ENCODE data around the gene F8A1. TPM values are rescaled to one million over a fixed set of nuclear protein-coding genes. Genes with fewer than 3 reads are reported as not detected.
"Not testable (repeated sequence)": the region's sequence is repeated elsewhere in the genome, so short reads cannot be mapped to it uniquely, and the experiment has no call there.

Gene F8A1
- polyA plus RNA-seq, 1 of the 3 experiments (the other 2 are of a cell fraction), result 4.5 TPM

DNA sequence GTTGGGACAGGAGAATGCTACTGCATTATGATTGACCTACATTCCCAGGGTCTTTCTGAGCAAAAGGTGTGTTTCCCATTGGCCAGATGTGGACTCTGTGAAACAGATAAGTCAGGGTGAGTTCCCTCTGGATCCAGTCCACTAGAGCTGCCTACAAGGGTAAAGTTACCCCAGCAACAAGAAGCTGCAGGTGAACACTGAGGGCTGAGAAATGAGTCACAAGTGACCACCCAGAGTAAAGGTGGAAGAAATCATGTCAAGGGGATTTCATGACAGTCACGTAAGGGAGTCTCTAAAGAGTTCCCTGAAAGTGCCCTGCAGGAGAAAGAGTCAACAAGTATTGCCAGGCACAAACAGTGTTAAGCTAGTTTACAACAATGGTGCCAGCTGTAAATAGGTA is 16.3 kb downstream of the F8A1 start:
- Histone ChIP-seq H2AFZ (ENCODE audit: low read depth) (no peak overlapping the region), H3K4me2 (no peak overlapping the region), H3K9ac (no peak overlapping the region), H3K4me1 (ENCODE audit: control insufficient read depth in 1 of 2, insufficient read depth in 2 of 2, low read depth in 1 of 2, low read length in 1 of 2) (no peaks in the 10 kb centered on the region), H3K4me3 (ENCODE audit: low read depth in 2 of 2, low read length in 1 of 2) (no peak overlapping the region), H3K36me3 (replicated peaks in 1 of 2; ENCODE audit: control insufficient read depth in 1 of 2, insufficient read depth in 2 of 2, low read length in 1 of 2) (no peaks in the 10 kb centered on the region), H3K27ac (ENCODE audit: low read depth in 2 of 2, low read length in 1 of 2) (no peak overlapping the region), H3F3A (replicated peaks; ENCODE audit: insufficient read depth) (no peaks in the 10 kb centered on the region), H3K27me3 (ENCODE audit: insufficient read depth) (no peaks in the 10 kb centered on the region; the same call in 1 of the 2 replicates), H3K9me3 (no peaks in the 10 kb centered on the region), H3K9me2 (no peaks in the 10 kb centered on the region), H4K20me1 (ENCODE audit: insufficient read depth) (no peaks in the 10 kb centered on the region), H3K79me2 (ENCODE audit: insufficient read depth) (no peaks in the 10 kb centered on the region)
- TF ChIP-seq, protein P1, sequence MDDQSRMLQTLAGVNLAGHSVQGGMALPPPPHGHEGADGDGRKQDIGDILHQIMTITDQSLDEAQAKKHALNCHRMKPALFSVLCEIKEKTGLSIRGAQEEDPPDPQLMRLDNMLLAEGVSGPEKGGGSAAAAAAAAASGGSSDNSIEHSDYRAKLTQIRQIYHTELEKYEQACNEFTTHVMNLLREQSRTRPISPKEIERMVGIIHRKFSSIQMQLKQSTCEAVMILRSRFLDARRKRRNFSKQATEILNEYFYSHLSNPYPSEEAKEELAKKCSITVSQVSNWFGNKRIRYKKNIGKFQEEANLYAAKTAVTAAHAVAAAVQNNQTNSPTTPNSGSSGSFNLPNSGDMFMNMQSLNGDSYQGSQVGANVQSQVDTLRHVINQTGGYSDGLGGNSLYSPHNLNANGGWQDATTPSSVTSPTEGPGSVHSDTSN (IDR thresholded peaks at IDR 0.05), result no peak
- no peak for TF ChIP-seq TAF1 (IDR thresholded peaks at IDR 0.05; ENCODE audit: borderline replicate concordance, low read depth, low read length)
- no peak for TF ChIP-seq RXRA (IDR thresholded peaks at IDR 0.05; ENCODE audit: borderline replicate concordance, low read depth)
- TF ChIP-seq GABPA (IDR thresholded peaks at IDR 0.05; ENCODE audit: low read depth), result no peak
- no peak for TF ChIP-seq FOSL2 (IDR thresholded peaks at IDR 0.05; ENCODE audit: borderline replicate concordance, low read depth)
- TF ChIP-seq FOXJ3 (CRISPR knock-in tag; IDR thresholded peaks at IDR 0.05), result no peak
- TF ChIP-seq EP300 (IDR thresholded peaks at IDR 0.05; ENCODE audit: borderline replicate concordance in 1 of 2, low read depth in 1 of 2, low read length in 1 of 2), result no peak
- TF ChIP-seq, protein P2, sequence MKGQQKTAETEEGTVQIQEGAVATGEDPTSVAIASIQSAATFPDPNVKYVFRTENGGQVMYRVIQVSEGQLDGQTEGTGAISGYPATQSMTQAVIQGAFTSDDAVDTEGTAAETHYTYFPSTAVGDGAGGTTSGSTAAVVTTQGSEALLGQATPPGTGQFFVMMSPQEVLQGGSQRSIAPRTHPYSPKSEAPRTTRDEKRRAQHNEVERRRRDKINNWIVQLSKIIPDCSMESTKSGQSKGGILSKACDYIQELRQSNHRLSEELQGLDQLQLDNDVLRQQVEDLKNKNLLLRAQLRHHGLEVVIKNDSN (IDR thresholded peaks at IDR 0.05; ENCODE audit: borderline replicate concordance, low read depth), result no peak
- DNase-seq, result no peak
- POLR2A ChIA-PET, result no interaction called here
- CTCF ChIA-PET, result interaction anchor here (2.5 kb wide), 1 partner anchor 15 kb away, joined by 9 read pairs; no protein-coding TSS in a partner anchor
- 35% methylated on average over 1 of the region's 1 CpG for WGBS (ENCODE audit: low lambda C conversion rate)

DNA sequence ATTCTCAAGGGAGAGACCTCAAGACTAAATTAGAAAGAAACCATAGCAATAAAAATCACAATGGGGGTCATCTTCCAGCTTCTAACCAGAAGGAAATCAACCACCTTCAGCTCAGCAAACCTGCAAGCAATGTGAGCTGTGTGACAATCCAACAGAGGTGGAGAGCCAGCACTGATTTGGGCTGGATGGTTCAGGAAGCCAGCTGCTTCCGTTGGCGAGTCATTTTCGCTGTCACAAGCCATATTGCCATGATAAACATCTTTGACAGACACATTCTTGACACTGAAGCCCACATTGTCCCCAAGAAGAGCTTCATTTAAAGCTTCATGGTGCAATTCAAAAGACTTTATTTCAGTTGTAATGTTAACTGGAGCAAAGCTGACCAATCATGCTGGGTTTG is 22.7 kb downstream of the F8A1 start:
- TF ChIP-seq, protein P1 (IDR thresholded peaks at IDR 0.05), result no peak
- TF ChIP-seq NRF1 (IDR thresholded peaks at IDR 0.05; ENCODE audit: low read depth, low read length), result no peak
- TF ChIP-seq RAD21 (IDR thresholded peaks at IDR 0.05; ENCODE audit: low read length), result no peak
- WGBS (ENCODE audit: low lambda C conversion rate), result 5% methylated on average over 3 of the region's 3 CpGs
- H2AFZ ChIP-seq (ENCODE audit: low read depth), result no peak overlapping the region

DNA sequence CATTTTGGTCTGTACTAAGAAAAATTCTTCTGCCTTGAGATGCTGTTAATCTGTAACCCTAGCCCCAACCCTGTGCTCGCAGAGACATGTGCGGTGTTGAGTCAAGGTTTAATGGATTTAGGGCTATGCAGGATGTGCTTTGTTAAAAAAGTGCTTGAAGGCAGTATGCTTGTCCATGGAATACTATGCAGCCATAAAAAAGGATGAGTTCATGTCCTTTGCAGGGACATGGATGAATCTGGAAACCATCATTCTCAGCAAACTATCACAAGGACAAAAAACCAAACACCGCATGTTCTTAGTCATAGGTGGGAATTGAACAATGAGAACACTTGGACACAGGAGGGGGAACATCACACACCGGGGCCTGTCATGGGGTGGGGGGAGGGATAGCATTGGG is 23.9 kb downstream of the F8A1 start:
- H3K9me3 ChIP-seq; H2AFZ ChIP-seq (ENCODE audit: low read depth); H3K4me2 ChIP-seq; H3F3A ChIP-seq (replicated peaks; ENCODE audit: insufficient read depth); H3K27ac ChIP-seq (ENCODE audit: low read depth in 2 of 2, low read length in 1 of 2); H3K79me2 ChIP-seq (ENCODE audit: insufficient read depth); H3K4me1 ChIP-seq (ENCODE audit: control insufficient read depth in 1 of 2, insufficient read depth in 2 of 2, low read depth in 1 of 2, low read length in 1 of 2); H3K27me3 ChIP-seq (ENCODE audit: insufficient read depth); DNase-seq; H4K20me1 ChIP-seq (ENCODE audit: insufficient read depth); POLR2A ChIA-PET; H3K36me3 ChIP-seq (replicated peaks in 1 of 2; ENCODE audit: control insufficient read depth in 1 of 2, insufficient read depth in 2 of 2, low read length in 1 of 2); H3K4me3 ChIP-seq (ENCODE audit: low read depth in 2 of 2, low read length in 1 of 2); H3K9me2 ChIP-seq; H3K9ac ChIP-seq: not testable (repeated sequence)
- CTCF ChIA-PET, result interaction anchor here (3.4 kb wide), 1 partner anchor 8 kb away, joined by 24 read pairs; no protein-coding TSS in a partner anchor
- 42% methylated on average over 4 of the region's 4 CpGs for WGBS (ENCODE audit: low lambda C conversion rate)

More for the DNA sequence above, 22.7 kb downstream of the F8A1 start:
- Histone ChIP-seq H3F3A (replicated peaks; ENCODE audit: insufficient read depth) (no peaks in the 10 kb centered on the region), H3K4me2 (no peak overlapping the region), H3K36me3 (replicated peaks in 1 of 2; ENCODE audit: control insufficient read depth in 1 of 2, insufficient read depth in 2 of 2, low read length in 1 of 2) (no peaks in the 10 kb centered on the region), H3K4me1 (ENCODE audit: control insufficient read depth in 1 of 2, insufficient read depth in 2 of 2, low read depth in 1 of 2, low read length in 1 of 2) (no peaks in the 10 kb centered on the region), H3K4me3 (ENCODE audit: low read depth in 2 of 2, low read length in 1 of 2) (no peak overlapping the region), H3K9me3 (no peaks in the 10 kb centered on the region), H3K27ac (ENCODE audit: low read depth in 2 of 2, low read length in 1 of 2) (no peak overlapping the region), H3K9me2 (no peaks in the 10 kb centered on the region), H3K9ac (no peak overlapping the region), H3K27me3 (ENCODE audit: insufficient read depth) (no peaks in the 10 kb centered on the region), H4K20me1 (ENCODE audit: insufficient read depth) (no peaks in the 10 kb centered on the region), H3K79me2 (ENCODE audit: insufficient read depth) (no peaks in the 10 kb centered on the region)
- ChIA-PET POLR2A (no interaction called here), CTCF (interaction anchor here (3.4 kb wide), 1 partner anchor 9 kb away, joined by 24 read pairs; no protein-coding TSS in a partner anchor)
- DNase-seq, result no peak

DNA sequence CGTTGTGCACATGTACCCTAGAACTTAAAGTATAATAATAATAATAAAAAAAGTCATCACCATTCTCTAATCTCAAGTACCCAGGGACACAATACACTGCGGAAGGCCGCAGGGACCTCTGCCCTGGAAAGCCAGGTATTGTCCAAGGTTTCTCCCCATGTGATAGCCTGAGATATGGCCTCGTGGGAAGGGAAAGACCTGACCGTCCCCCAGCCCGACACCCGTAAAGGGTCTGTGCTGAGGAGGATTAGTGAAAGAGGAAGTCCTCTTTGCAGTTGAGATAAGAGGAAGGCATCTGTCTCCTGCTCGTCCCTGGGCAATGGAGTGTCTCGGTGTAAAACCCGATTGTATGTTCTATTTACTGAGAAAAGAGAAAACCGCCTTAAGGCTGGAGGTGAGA is 24.4 kb downstream of the F8A1 start:
- H3K9me2 ChIP-seq; H4K20me1 ChIP-seq (ENCODE audit: insufficient read depth); POLR2A ChIA-PET; H3K9me3 ChIP-seq; CTCF ChIA-PET; H3K27ac ChIP-seq (ENCODE audit: low read depth in 2 of 2, low read length in 1 of 2); H3K79me2 ChIP-seq (ENCODE audit: insufficient read depth); H3F3A ChIP-seq (replicated peaks; ENCODE audit: insufficient read depth); H3K27me3 ChIP-seq (ENCODE audit: insufficient read depth); H3K36me3 ChIP-seq (replicated peaks in 1 of 2; ENCODE audit: control insufficient read depth in 1 of 2, insufficient read depth in 2 of 2, low read length in 1 of 2); H3K4me3 ChIP-seq (ENCODE audit: low read depth in 2 of 2, low read length in 1 of 2); DNase-seq; H2AFZ ChIP-seq (ENCODE audit: low read depth); H3K9ac ChIP-seq; H3K4me2 ChIP-seq; H3K4me1 ChIP-seq (ENCODE audit: control insufficient read depth in 1 of 2, insufficient read depth in 2 of 2, low read depth in 1 of 2, low read length in 1 of 2): not testable (repeated sequence)
- 25% methylated on average over 11 of the region's 11 CpGs for WGBS (ENCODE audit: low lambda C conversion rate)

All from SK-N-SH (cell line).